Activated CD4-positive, alpha-beta T cell treated with anti-CD3 and anti-CD28 coated beads for 24 hours (primary cell): ENCODE data around the gene PPL.
"Not testable (repeated sequence)": the region's sequence is repeated elsewhere in the genome, so short reads cannot be mapped to it uniquely, and the experiment has no call there.

Experiments
- DNase-seq, 2 donors: peaks; one replicate each; pipeline ENCODE4 v3.0.0-alpha.2; 2020; ENCODE audit warnings: low read depth in 2 of 2

PPL gene

GRCh38 chr16:4958510-4959438 lies 21.8 kb upstream of the PPL start:
- no peak for DNase-seq

GRCh38 chr16:4957720-4958509 lies 21.0 kb upstream of the PPL start, which contains the start of gene SEC14L5:
Gene SEC14L5, plus strand, starts transcription at chr16:4958330. Its CDS starts 994 bp downstream, at chr16:4959324.
- peak; percentile 83 to 91 for DNase-seq

GRCh38 chr16:4957420-4957719 lies 20.4 kb upstream of the PPL start:
- DNase-seq: no peak

GRCh38 chr16:4954714-4955113 lies 17.8 kb upstream of the PPL start:
- no peak for DNase-seq

- not testable (repeated sequence) for DNase-seq
Measured at GRCh38 chr16:4951583-4951982, 14.6 kb upstream of the PPL start.

- no peak for DNase-seq
Measured at GRCh38 chr16:4949986-4950385, 13.0 kb upstream of the PPL start.

- no peak for DNase-seq
Measured at GRCh38 chr16:4948903-4949766, 12.2 kb upstream of the PPL start.

GRCh38 chr16:4947722-4948503 lies 11.0 kb upstream of the PPL start:
- DNase-seq: no peak

- DNase-seq: no peak
Measured at GRCh38 chr16:4946917-4947316, 10.0 kb upstream of the PPL start.

GRCh38 chr16:4945560-4946502 lies 8.9 kb upstream of the PPL start:
- no peak for DNase-seq

GRCh38 chr16:4944333-4945281 lies 7.7 kb upstream of the PPL start:
- DNase-seq: no peak

GRCh38 chr16:4942481-4942880 lies 5.5 kb upstream of the PPL start:
- no peak for DNase-seq

GRCh38 chr16:4940719-4941118 lies 3.8 kb upstream of the PPL start:
- no peak for DNase-seq

GRCh38 chr16:4938683-4939030 lies 1.7 kb upstream of the PPL start:
- DNase-seq: no peak

GRCh38 chr16:4937782-4938682 lies 1.1 kb upstream of the PPL start:
- DNase-seq: no peak

- DNase-seq: no peak
Measured at GRCh38 chr16:4936181-4936990, 562 bp downstream of the PPL start.

GRCh38 chr16:4935241-4935855 lies 1.6 kb downstream of the PPL start:
- no peak for DNase-seq
